GM23248 (cell line): ENCODE measurements around the gene RIMS3.

Experiments used
- EZH2 ChIP-seq: fragments of 200-600 bp; sonication (generic); IDR thresholded peaks from 2 replicates; pipeline ENCODE4 v1.6.1; 2018; ENCODE audit warnings: antibody characterized with exemption, mild to moderate bottlenecking; ENCODE audit not compliant: insufficient read depth, poor library complexity, severe bottlenecking
- EZH2phosphoT487 ChIP-seq: fragments of 200-600 bp; sonication (generic); IDR thresholded peaks from 2 replicates; pipeline ENCODE4 v1.6.1; 2018; ENCODE audit warnings: antibody characterized with exemption, moderate library complexity, mild to moderate bottlenecking, low read depth; ENCODE audit not compliant: insufficient read depth

DNA sequence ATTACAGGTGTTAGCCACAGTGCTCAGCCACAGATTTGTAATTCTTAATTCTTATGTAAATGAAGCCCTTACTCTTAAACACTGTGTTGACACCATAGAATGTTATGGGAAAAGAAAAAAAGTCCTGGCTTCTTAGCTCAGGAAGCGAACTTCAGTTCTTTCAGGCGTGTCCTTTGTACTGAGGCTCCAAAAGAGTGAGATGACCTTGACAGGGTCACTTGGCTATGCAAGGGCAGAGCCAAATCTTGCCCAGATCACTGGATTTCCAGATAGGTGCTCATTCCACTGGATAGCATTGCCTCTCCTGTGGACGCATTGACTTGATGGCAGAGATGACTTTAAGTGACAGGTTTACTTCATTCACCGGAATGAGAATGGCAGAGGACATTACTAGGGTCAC is 30.8 kb upstream of the RIMS3 start:
- TF ChIP-seq EZH2 (no peak), EZH2phosphoT487 (no peak)
